Activated CD8-positive, alpha-beta memory T cell treated with anti-CD3 and anti-CD28 coated beads, Interleukin-2, amount 50 U/mL, for 1 hour (primary cell): ENCODE data around the gene AKAP9.
"Not testable (repeated sequence)": the region's sequence is repeated elsewhere in the genome, so short reads cannot be mapped to it uniquely, and the experiment has no call there.

Source experiments
- DNase-seq: peaks from one replicate; pipeline ENCODE4 v3.0.0-alpha.2; 2020; ENCODE audit errors: extremely low read depth

The AKAP9 gene

GRCh38 chr7:92010215-92010614 is 69.6 kb downstream of the AKAP9 start:
- DNase-seq: no peak

GRCh38 chr7:92013611-92014010 is 72.9 kb downstream of the AKAP9 start:
- no peak for DNase-seq

GRCh38 chr7:92020636-92021035 is 80.0 kb downstream of the AKAP9 start:
- no peak for DNase-seq

DNA sequence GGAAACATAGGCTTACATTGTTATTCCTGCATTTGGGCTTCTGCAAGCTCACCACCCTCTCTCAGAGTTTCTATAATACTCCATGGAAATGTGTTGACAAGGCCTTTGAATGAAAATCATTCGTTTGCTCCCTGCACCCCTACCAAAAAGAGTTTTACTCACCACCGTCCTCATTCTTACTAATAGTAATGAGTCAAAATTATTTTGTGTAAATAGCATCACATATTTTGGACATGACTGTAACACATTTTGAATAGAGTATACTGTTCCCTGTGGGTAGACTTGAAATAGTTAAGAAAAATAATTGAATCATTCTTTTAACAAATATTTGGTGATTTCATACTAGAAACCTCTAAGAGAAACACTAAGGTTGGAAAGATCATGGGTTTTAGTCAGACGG is 84.6 kb downstream of the AKAP9 start:
- no peak for DNase-seq

- DNase-seq: not testable (repeated sequence)
Observed at GRCh38 chr7:92026635-92027034, 86.0 kb downstream of the AKAP9 start.

- DNase-seq: not testable (repeated sequence)
Observed at GRCh38 chr7:92027128-92027527, 86.5 kb downstream of the AKAP9 start.

- DNase-seq: no peak
Observed at GRCh38 chr7:92028226-92028625, 87.6 kb downstream of the AKAP9 start.

DNA sequence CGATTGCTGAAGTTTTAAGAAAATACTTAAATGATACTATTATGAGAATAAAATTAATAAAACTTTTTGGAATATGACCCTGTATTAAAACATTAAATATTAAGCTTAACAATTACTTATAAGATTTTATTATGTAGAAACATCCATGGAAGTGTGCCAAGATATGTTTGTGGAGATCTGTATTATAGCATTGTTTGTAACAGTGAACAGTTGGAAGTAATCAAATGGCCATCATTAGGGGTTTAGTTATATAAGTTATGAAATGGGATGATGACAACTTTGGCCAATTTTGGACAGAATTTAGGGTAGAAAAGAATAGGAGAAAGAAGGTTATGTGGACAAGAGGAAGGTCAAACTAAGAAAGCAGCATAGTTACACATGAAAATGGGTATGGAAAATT is 88.0 kb downstream of the AKAP9 start:
- DNase-seq: no peak

- no peak for DNase-seq
Observed at GRCh38 chr7:92034116-92034515, 93.5 kb downstream of the AKAP9 start.

DNA sequence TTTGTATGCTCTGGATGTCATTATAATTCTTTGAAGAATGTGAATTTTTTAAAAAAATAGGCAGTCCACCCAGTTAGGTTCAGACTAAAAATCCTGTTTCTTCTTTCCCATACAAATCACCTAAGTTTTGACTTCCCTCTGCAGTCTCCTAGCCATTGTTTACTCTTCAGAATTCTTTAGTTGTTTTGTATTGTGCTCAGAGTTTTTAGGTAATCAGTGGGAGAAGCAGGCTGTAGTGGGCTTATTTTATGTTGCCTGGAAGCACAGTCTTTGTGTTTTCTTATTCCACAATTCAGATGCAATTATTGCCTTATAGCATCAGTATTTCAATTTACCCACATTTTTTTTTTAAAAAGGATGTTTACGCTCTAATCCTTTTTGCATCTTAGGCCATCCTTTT is 94.9 kb downstream of the AKAP9 start:
- no peak for DNase-seq

- DNase-seq: no peak
Observed at GRCh38 chr7:92039900-92040299, 99.2 kb downstream of the AKAP9 start.

DNA sequence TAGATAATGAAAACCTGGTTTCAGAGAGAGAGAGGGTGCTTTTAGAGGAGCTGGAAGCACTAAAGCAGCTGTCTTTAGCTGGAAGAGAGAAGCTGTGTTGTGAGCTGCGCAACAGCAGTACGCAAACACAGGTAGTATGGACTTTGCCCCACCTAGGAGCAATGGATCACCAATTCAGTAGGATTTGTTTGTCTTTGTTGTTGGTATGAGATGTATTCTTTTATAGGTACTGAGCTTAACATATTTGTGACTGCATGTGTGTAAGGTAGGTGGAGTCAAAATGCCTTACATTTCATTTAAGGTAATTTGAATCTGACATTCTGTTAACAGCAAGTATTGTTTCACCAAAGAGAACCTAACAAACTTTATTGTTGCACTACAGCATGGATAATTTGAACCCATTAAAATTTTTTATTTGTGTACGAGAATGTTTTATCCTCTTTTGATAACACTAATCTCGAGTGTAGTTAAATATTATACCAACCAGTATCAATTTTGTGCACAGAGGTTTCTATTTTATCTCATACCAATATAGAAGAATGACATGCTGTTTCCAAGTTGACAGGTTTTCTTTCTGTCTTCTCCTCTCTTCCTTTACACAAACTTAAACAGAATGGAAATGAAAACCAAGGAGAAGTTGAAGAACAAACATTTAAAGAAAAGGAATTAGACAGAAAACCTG is 101.5 kb downstream of the AKAP9 start:
- no peak for DNase-seq

GRCh38 chr7:92043098-92043497 is 102.4 kb downstream of the AKAP9 start:
- DNase-seq: no peak

DNA sequence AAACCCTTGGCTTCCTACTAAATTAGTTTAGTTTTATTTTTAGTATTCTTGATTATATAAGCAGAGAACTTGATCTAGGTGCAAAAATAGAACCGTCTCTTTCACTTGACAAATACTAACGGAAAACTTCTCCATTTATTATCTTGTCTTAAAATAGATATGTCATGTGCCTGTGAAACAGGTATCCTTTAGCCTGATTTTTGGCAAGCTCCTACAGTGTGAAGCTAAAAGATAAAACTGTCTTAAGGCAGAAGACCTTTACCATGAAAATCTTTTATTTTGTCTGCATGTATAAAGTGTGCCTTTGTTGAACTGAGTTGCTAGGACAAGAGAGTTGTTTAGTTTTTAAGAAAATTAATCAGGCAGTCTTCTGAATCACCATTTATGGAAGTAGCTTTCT is 103.0 kb downstream of the AKAP9 start:
- no peak for DNase-seq

DNA sequence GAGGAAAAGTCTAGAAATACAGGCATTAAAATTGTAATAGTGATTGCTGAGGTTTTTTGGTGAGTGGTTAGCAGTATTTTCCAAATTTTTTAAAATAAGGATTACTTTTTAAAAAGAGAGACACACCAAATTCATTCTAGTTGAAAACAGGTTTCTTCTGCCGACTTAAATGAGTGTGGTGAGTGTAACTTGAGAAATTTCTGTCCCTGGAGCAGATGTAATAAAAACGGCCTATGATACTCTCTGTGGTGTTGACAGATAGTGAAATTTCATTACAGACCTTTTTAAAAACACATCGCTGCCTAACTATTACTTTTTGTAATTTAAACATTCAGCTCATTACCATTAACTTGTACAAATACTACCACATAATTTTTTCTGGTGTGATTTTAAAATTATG is 103.5 kb downstream of the AKAP9 start:
- no peak for DNase-seq

DNA sequence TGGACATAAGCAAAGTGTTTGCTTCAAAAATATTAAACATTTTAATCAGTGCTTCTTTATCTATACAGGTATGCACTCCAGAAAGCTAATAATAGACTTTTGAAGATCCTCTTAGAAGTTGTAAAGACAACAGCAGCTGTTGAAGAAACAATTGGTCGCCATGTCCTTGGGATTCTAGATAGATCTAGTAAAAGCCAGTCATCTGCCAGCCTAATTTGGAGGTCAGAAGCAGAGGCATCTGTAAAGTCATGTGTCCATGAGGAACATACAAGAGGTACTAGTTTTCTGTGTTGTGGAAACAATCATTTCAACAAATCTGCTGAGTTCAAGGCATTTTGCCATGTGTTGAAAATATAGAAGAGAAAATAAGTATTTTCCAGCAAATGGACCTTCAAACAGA is 104.3 kb downstream of the AKAP9 start:
- no peak for DNase-seq

- DNase-seq: no peak
Observed at GRCh38 chr7:92051655-92052054, 111.0 kb downstream of the AKAP9 start.

GRCh38 chr7:92052159-92052558 is 111.5 kb downstream of the AKAP9 start:
- no peak for DNase-seq

DNA sequence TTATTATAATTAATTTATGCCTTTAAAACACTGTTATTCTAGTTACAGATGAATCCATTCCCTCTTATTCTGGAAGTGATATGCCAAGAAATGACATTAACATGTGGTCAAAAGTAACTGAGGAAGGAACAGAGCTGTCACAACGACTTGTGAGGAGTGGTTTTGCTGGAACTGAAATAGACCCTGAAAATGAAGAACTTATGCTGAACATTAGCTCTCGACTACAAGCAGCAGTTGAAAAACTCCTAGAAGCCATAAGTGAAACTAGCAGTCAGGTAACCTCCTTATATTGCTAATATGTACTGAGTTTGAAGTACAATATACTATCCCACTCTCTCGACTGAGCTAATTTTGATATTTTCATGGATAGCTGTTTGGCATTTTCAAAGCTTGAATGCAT is 112.0 kb downstream of the AKAP9 start:
- DNase-seq: no peak

DNA sequence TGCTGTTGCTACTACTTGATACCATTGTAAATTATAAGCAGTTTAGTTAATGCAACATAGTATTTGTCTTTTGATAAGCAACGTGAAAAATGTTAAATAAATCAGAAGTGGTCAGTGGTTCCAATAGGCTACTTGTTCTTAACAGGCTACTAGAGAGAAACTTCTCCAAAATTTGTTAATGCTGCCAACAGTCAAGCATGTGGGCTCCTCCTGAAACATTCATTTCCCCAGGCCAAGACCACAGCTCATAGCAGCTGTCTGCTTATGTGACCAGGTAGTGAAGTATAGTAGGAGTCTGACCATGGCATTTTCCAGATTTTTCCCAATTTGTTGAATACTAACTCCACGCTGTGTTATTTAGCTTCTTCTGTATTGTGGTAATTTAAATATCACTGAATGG is 112.7 kb downstream of the AKAP9 start:
- DNase-seq: no peak

DNA sequence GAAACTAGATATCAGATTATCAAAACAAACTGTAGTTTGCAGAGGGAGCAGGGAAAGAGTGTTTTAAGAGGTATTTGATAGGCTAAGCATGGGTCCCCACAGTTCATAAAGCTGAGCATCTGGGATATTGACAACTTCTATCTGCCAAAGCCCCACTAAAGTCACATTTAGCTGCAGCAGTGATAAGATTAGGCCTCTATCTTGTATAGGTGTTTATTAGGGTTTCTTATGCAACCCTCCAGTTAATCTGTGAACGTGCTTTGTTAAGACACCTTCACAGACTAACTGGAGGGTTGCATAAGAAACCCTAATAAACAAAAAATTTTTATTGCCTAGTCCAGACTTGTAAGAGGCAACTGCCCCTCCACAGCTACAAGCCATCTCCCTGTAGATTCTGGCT is 115.6 kb downstream of the AKAP9 start:
- no peak for DNase-seq

DNA sequence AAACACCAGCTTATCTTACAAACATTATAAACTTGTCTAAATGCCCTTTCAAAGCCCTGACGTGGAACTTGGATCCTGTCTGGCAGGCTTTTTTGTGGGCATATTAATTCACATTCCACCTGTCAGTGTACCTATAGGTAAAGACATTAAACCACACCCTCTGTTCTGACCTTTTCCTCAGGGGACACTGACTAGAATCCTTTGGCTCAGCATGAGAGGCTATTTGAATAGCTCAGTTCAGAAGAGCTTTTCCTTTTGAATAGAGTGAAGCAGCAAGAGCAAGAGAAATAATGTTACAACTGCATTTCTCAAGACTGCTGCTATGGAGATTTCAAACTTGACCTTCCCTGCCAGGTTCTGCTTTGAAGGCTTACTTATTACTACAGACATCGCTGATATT is 116.7 kb downstream of the AKAP9 start:
- no peak for DNase-seq

DNA sequence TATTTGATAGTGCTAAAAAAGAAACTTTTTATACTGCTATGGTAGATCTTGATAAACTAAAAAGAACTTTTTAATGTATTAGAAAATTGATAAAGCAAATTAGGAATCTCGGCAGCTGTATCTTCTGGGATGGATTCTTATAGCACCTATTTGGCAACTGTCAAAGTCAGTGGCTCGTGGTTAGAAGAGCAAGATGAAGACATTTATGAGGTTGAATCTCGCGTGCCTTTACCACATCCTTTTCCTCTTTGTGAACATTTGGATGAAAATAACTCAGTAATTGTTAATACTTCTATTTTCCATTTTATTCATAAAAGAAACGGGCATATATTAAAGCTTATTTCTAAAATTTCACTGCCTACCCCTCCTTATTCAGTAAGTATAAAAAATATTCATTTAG is 117.4 kb downstream of the AKAP9 start:
- DNase-seq: no peak

GRCh38 chr7:92058899-92059298 is 118.2 kb downstream of the AKAP9 start:
- no peak for DNase-seq
